T-helper 2 cell treated with Interferon-gamma antibody and Interleukin-4, amounts not matched to agents 5 μg/mL and 100 μg/mL, for 36 hours (primary cell): ENCODE results near the gene HGFAC.
A peak's percentile ranks its signal among the peaks of the same experiment; 100 is the strongest.

Experiments
- DNase-seq: peaks from one replicate; pipeline ENCODE4 v3.0.0; 2021; ENCODE audit warnings: low spot score
- H3K27ac Mint-ChIP-seq: one replicate; pipeline ENCODE4 v1.8.0; 2021; ENCODE audit warnings: mild to moderate bottlenecking, mixed read lengths
- H3K27me3 Mint-ChIP-seq: one replicate; pipeline ENCODE4 v1.8.0; 2021; ENCODE audit warnings: low read depth, mixed read lengths
- H3K36me3 Mint-ChIP-seq: one replicate; pipeline ENCODE4 v1.8.0; 2021; ENCODE audit warnings: low read depth, mixed read lengths
- H3K4me1 Mint-ChIP-seq: one replicate; pipeline ENCODE4 v1.8.0; 2021; ENCODE audit warnings: low read depth, mixed read lengths
- H3K4me3 Mint-ChIP-seq: one replicate; pipeline ENCODE4 v1.8.0; 2022; ENCODE audit warnings: mild to moderate bottlenecking, moderate library complexity, mixed read lengths
- H3K9me3 Mint-ChIP-seq: one replicate; pipeline ENCODE4 v1.8.0; 2021; ENCODE audit warnings: mixed read lengths

HGFAC gene

GRCh38 chr4:3480528-3481112, 38.9 kb downstream of the HGFAC start:
- no peaks in the 10 kb centered on the region for H3K9me3 Mint-ChIP-seq
- no peak overlapping the region for H3K4me3 Mint-ChIP-seq
- H3K27ac Mint-ChIP-seq = no peak overlapping the region
- DNase-seq = peak; percentile 64
- H3K4me1 Mint-ChIP-seq = no peaks in the 10 kb centered on the region
- H3K36me3 Mint-ChIP-seq = no peaks in the 10 kb centered on the region
- H3K27me3 Mint-ChIP-seq = peaks cover 11% of the 10 kb centered on the region

GRCh38 chr4:3481113-3481531, 39.4 kb downstream of the HGFAC start:
- Mint-ChIP-seq H3K27me3 (peaks cover 11% of the 10 kb centered on the region), H3K9me3 (no peaks in the 10 kb centered on the region), H3K4me3 (no peak overlapping the region), H3K36me3 (no peaks in the 10 kb centered on the region), H3K4me1 (no peaks in the 10 kb centered on the region), H3K27ac (no peak overlapping the region)
- DNase-seq = no peak

GRCh38 chr4:3481783-3482393, 40.1 kb downstream of the HGFAC start:
- Mint-ChIP-seq H3K4me3 (no peak overlapping the region), H3K36me3 (no peaks in the 10 kb centered on the region), H3K4me1 (no peaks in the 10 kb centered on the region), H3K27me3 (peaks cover 15% of the 10 kb centered on the region), H3K9me3 (no peaks in the 10 kb centered on the region), H3K27ac (no peak overlapping the region)
- DNase-seq = no peak

- no peak overlapping the region for H3K4me3 Mint-ChIP-seq
- no peaks in the 10 kb centered on the region for H3K4me1 Mint-ChIP-seq
Measured at GRCh38 chr4:3482707-3483106, 40.9 kb downstream of the HGFAC start.

GRCh38 chr4:3483471-3483921, 41.7 kb downstream of the HGFAC start:
- Mint-ChIP-seq H3K4me3 (no peak overlapping the region), H3K36me3 (no peaks in the 10 kb centered on the region), H3K27ac (no peak overlapping the region), H3K9me3 (no peaks in the 10 kb centered on the region), H3K4me1 (no peaks in the 10 kb centered on the region), H3K27me3 (peaks cover 15% of the 10 kb centered on the region)
- no peak for DNase-seq

More at GRCh38 chr4:3482707-3483106, 40.9 kb downstream of the HGFAC start:
- Mint-ChIP-seq H3K27ac (no peak overlapping the region), H3K9me3 (no peaks in the 10 kb centered on the region), H3K27me3 (peaks cover 15% of the 10 kb centered on the region), H3K36me3 (no peaks in the 10 kb centered on the region)
- DNase-seq = no peak

- DNase-seq = no peak
- no peaks in the 10 kb centered on the region for H3K9me3 Mint-ChIP-seq
- no peaks in the 10 kb centered on the region for H3K4me1 Mint-ChIP-seq
- no peak overlapping the region for H3K27ac Mint-ChIP-seq
- no peaks in the 10 kb centered on the region for H3K36me3 Mint-ChIP-seq
- peaks cover 15% of the 10 kb centered on the region for H3K27me3 Mint-ChIP-seq
- H3K4me3 Mint-ChIP-seq = no peak overlapping the region
Measured at GRCh38 chr4:3484057-3484973, 42.5 kb downstream of the HGFAC start.

- Mint-ChIP-seq H3K36me3 (no peaks in the 10 kb centered on the region), H3K27me3 (peaks cover 15% of the 10 kb centered on the region), H3K9me3 (no peaks in the 10 kb centered on the region), H3K27ac (no peak overlapping the region), H3K4me1 (no peaks in the 10 kb centered on the region), H3K4me3 (no peak overlapping the region)
- DNase-seq = no peak
Measured at GRCh38 chr4:3485011-3485791, 43.4 kb downstream of the HGFAC start.

GRCh38 chr4:3485886-3486540, 44.2 kb downstream of the HGFAC start:
- no peak overlapping the region for H3K4me3 Mint-ChIP-seq
- no peak overlapping the region for H3K27ac Mint-ChIP-seq
- H3K9me3 Mint-ChIP-seq = no peaks in the 10 kb centered on the region
- no peaks in the 10 kb centered on the region for H3K4me1 Mint-ChIP-seq
- H3K36me3 Mint-ChIP-seq = no peaks in the 10 kb centered on the region
- no peak for DNase-seq
- peaks cover 14% of the 10 kb centered on the region for H3K27me3 Mint-ChIP-seq

- no peak overlapping the region for H3K27ac Mint-ChIP-seq
- H3K4me3 Mint-ChIP-seq = no peak overlapping the region
- H3K27me3 Mint-ChIP-seq = peaks cover 15% of the 10 kb centered on the region
- no peaks in the 10 kb centered on the region for H3K4me1 Mint-ChIP-seq
- DNase-seq = no peak
- H3K36me3 Mint-ChIP-seq = no peaks in the 10 kb centered on the region
- no peaks in the 10 kb centered on the region for H3K9me3 Mint-ChIP-seq
Measured at GRCh38 chr4:3486541-3487540, 45.1 kb downstream of the HGFAC start.

- peaks cover 14% of the 10 kb centered on the region for H3K27me3 Mint-ChIP-seq
- no peaks in the 10 kb centered on the region for H3K9me3 Mint-ChIP-seq
- no peaks in the 10 kb centered on the region for H3K36me3 Mint-ChIP-seq
- no peaks in the 10 kb centered on the region for H3K4me1 Mint-ChIP-seq
- no peak overlapping the region for H3K4me3 Mint-ChIP-seq
- DNase-seq = no peak
- no peak overlapping the region for H3K27ac Mint-ChIP-seq
Measured at GRCh38 chr4:3487861-3488260, 46.1 kb downstream of the HGFAC start.

- H3K4me3 Mint-ChIP-seq = no peak overlapping the region
- peaks cover 14% of the 10 kb centered on the region for H3K27me3 Mint-ChIP-seq
- no peak for DNase-seq
- no peaks in the 10 kb centered on the region for H3K36me3 Mint-ChIP-seq
- no peak overlapping the region for H3K27ac Mint-ChIP-seq
- no peaks in the 10 kb centered on the region for H3K4me1 Mint-ChIP-seq
- no peaks in the 10 kb centered on the region for H3K9me3 Mint-ChIP-seq
Measured at GRCh38 chr4:3488820-3489219, 47.1 kb downstream of the HGFAC start.

GRCh38 chr4:3489451-3489962, 47.7 kb downstream of the HGFAC start:
- Mint-ChIP-seq H3K27me3 (peaks cover 14% of the 10 kb centered on the region), H3K27ac (no peak overlapping the region), H3K9me3 (no peaks in the 10 kb centered on the region), H3K4me1 (no peaks in the 10 kb centered on the region), H3K4me3 (no peak overlapping the region), H3K36me3 (no peaks in the 10 kb centered on the region)
- no peak for DNase-seq
